Islet of Langerhans (tissue), 1 donor: ENCODE data around the gene AFDN.
"Not testable (repeated sequence)": the region's sequence is repeated elsewhere in the genome, so short reads cannot be mapped to it uniquely, and the experiment has no call there.

Experiments used
- FAIRE-seq: peaks from one replicate; lab custom pipeline; 2011; peaks lifted over from hg19 to GRCh38; lab: Jason Lieb, UNC

Gene AFDN

GRCh38 chr6:168000198-168001028, 173.7 kb downstream of the AFDN start:
- FAIRE-seq: no peak

DNA sequence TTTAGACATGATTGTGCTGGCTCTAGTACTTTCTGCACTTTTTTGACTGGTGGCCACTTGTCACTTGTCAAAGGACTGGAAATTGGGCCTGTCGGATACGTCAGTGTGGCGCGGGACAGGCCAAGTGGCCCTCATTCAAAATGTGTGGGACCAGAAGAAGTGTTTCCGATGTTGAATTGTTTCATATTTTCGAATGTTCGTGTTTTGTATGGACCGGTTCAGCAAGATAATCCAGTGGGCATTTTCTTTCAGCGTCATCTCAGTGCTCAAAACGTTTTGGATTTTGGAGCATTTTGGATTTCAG, 174.3 kb downstream of the AFDN start:
- FAIRE-seq: no peak

- not testable (repeated sequence) for FAIRE-seq
Measured at GRCh38 chr6:168001514-168001913, 174.8 kb downstream of the AFDN start.

DNA sequence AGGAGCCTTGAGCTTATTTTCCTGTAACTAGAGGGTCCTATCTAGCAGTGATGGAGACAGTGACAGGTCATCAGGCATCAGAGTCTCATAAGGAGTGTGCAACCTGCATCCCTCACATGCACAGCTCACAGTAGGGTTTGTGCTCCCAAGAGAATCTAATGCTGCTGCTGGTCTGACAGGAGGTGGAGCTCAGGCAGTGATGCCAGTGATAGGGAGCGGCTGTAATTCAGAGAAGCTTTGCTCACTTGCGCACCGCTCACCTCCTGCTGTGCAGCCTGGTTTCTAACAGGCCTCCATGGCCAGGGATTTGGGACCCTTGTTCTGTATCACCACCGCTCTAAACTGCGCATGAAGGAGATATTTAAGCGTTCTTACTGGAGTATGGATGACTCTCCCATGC, 176.1 kb downstream of the AFDN start:
- no peak for FAIRE-seq

DNA sequence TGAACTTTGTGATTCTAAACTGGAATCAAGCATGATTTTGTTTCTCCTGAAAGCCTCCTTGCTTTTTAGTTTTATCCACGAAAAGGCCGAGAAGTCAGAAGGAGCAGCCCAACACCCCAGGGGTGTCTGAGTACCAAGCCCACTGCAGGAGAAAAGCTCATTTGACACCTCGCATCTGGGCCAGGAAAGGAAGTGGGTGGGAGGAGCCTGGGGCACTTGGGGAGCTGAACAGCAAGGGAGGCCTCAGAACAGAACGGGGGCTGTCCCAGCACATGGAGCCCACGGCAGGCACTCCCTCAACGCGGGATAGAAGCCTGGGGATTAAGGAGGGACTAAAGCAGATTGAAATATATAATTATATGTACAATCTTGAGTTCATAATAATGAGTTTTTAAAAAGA, 177.3 kb downstream of the AFDN start:
- FAIRE-seq: no peak

- no peak for FAIRE-seq
Measured at GRCh38 chr6:168004945-168005344, 178.2 kb downstream of the AFDN start.

- no peak for FAIRE-seq
Measured at GRCh38 chr6:168005796-168006195, 179.1 kb downstream of the AFDN start.

- no peak for FAIRE-seq
Measured at GRCh38 chr6:168007592-168008338, 181.1 kb downstream of the AFDN start.

DNA sequence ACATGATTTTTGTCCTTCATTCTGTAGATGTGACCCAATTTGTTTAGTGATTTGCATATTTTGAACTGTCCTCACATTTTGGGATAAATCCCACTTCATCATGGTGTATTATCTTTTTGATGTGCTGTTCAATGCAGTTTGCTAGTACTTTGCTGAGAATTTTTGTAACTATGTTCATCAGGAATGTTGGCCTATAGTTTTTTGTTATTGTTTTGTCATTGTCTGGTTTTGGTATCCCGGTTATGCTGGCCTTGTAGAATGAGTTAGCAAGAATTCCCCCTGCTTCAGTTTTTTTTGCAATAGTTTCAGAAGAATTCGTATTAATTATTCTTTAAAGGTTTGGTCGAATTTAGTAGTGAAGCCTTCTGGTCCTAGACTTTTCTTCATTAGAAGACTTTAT, 182.6 kb downstream of the AFDN start:
- FAIRE-seq: no peak

DNA sequence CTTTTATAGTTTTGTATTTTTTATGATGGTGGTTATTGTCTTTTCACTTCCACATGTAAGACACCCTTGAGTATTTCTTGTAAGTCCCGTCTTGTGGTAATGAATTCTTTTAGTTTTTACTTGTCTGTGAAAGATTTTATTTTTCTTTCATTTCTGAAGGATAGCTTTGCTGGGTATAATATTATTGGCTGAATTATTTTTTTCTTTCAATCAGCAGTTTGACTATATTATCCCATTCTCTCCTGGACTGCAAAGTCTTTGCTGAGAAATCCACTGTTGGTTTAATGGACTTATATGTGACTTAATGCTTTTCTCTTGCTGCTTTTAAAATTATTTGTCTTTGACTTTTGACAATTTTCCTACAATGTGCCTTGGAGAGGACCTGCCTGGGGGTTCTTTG, 184.6 kb downstream of the AFDN start:
- FAIRE-seq: no peak

- no peak for FAIRE-seq
Measured at GRCh38 chr6:168012431-168013249, 185.9 kb downstream of the AFDN start.

DNA sequence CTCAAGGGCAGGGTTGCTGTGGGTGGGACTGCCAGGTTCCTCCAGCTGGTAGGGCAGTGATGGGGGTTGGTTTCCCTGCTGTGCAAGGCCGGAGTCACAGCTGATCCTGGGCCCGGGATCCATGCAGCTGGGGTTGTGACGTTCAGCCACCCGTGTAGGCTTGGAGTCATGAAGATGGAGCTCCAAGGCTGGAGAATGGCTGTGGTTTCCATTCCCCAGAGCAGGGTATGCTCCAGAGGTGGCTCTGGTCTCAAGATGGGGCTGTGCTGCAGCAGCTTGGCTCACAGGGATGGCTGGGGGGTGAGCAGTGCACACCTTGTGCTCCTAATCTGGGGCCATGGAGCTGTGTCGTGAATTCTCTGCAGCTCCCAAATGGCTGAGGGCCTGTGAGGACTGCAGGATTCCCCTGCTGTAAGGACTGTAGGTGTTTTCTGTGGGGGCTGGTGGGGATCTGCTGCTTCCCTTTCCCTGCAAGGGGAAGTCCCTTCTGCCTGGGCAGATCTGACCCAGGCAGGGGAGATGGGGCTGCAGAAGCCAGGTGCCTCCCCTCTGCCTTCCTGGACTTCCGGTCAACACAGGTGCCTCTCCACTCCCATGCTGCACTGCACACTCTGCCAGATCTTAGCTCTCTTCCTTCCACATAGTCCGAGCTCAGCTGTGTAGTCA, 186.7 kb downstream of the AFDN start:
- FAIRE-seq: no peak

- no peak for FAIRE-seq
Measured at GRCh38 chr6:168014428-168014827, 187.7 kb downstream of the AFDN start.

- no peak for FAIRE-seq
Measured at GRCh38 chr6:168015009-168015408, 188.3 kb downstream of the AFDN start.

DNA sequence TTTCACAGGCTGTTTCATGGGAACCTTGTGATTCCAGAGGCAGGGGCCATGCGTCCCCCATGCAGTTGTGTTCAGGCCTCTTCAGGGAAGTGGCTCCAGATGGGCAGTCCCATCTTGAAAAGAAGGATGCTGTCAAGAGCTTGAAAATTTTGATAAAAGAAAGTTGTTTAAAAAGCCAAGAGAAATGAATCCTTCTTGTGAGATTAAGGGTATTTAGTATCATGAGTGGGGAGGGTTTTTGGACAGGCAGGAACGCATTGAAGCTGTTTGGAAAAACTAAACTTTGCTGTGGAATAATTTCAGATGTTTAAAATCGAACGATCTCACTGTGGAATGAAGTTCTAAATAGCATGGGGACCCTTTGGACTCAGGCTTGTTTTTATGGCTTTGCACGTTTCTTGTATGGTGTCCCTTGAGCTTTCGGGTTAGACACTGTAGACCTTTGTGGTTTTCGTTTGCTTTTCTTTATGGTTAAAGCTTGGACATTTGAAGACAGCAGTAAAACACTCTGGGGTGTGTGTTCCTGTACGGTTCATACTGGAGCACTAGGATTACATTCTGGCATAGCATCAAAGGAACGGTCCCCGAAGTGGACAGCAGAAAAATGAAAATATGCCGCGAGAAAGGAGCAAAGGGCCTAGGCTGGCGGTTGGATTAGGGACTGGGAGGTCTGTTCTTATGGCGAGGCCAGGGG, 188.9 kb downstream of the AFDN start:
- no peak for FAIRE-seq

- FAIRE-seq: no peak
Measured at GRCh38 chr6:168016176-168016620, 189.5 kb downstream of the AFDN start.

GRCh38 chr6:168016721-168017525, 190.2 kb downstream of the AFDN start:
- no peak for FAIRE-seq

- FAIRE-seq: no peak
Measured at GRCh38 chr6:168017629-168018028, 190.9 kb downstream of the AFDN start.

DNA sequence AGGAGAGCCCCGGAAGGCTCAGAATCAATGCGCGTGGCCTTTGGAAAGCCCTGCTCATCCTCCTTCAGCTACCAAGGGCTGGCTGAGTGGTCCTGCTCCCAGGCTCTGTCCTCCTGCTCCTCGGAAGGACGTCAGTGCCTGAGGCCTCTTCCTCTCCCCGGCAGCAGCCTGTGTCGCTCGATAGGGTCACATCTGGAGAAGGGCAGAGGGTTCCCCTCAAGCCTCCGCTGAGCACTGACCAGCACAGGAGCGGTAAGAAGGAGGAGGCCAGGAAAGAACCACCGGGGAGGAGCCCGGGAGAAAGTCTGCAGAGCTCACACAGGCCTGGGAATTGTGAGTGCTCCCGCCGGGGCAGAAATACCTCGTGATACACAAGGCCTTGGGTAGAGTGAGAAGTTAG, 192.0 kb downstream of the AFDN start:
- FAIRE-seq: no peak

GRCh38 chr6:168020242-168020641, 193.5 kb downstream of the AFDN start:
- no peak for FAIRE-seq

- FAIRE-seq: no peak
Measured at GRCh38 chr6:168021581-168021980, 194.9 kb downstream of the AFDN start.
